Head of caudate nucleus (tissue), 42 donors: ENCODE results near the gene ACTN4.
A peak's percentile ranks its signal among the peaks of the same experiment; 100 is the strongest.

Experiments used
- DNase-seq, 42 donors: peaks; one replicate each; pipeline versions ENCODE4 v3.0.0 to v3.0.0-alpha.2; 2020 to 2021; ENCODE audit warnings: mixed read lengths in 7 of 42
- intact Hi-C: fragments of 100-400 bp; cut with DNase I; formaldehyde crosslinking; loops from one replicate; pipeline ENCODE4 v1.15.0; 2022

ACTN4 gene

DNA sequence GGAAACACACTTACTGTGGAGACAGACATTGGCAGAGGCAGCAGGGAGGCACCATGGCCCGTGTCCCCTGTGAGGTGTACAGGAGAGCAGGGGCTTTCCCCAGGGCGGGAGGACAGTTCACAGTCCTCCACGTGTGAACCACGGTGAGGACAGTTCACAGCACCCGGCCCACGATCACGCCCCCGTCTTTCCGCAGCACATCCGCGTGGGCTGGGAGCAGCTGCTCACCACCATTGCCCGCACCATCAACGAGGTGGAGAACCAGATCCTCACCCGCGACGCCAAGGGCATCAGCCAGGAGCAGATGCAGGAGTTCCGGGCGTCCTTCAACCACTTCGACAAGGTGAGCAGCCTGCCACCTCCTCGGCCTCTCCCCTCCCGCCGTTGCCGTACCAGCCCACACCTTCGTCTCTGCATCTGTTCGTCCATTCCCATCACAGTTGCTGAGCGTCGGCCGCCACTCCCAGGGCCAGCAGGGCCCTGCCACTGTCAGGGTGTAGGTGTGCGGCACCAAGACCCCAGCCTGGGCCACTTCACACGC, 79.4 kb downstream of the ACTN4 start:
- intact Hi-C loops: no loop called here
- DNase-seq: peak in 5 of 42 donors; percentile 41 to 62 (median 46)

DNA sequence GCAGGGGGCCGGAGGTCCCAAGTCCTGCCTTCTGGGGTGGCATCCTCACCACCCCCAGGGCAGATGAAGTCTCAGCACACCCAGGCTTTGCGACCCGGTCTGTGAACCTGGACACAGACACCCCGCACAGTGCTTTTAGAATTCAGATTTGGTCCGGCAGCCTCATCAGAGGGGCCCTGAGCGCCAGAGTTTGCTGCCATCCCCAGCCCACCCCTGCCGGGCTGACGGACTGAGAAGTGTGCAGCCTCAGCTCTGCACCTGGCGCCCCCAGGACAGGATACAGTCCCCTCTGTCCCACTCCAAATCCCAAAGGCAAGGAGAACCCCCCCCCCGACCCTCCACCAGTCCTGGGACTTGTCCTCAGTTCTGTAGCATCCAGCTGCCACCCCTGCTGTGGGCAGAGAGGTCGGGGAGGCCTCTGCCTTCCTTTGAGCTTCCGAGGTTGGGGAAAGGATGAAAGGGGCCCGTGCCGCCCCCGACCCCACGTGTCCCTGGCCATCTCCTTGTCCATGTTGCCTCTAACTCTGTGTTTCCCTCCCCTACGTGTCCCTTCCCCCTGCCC, 79.9 kb downstream of the ACTN4 start:
- intact Hi-C loops: no loop called here
- no peak for DNase-seq

DNA sequence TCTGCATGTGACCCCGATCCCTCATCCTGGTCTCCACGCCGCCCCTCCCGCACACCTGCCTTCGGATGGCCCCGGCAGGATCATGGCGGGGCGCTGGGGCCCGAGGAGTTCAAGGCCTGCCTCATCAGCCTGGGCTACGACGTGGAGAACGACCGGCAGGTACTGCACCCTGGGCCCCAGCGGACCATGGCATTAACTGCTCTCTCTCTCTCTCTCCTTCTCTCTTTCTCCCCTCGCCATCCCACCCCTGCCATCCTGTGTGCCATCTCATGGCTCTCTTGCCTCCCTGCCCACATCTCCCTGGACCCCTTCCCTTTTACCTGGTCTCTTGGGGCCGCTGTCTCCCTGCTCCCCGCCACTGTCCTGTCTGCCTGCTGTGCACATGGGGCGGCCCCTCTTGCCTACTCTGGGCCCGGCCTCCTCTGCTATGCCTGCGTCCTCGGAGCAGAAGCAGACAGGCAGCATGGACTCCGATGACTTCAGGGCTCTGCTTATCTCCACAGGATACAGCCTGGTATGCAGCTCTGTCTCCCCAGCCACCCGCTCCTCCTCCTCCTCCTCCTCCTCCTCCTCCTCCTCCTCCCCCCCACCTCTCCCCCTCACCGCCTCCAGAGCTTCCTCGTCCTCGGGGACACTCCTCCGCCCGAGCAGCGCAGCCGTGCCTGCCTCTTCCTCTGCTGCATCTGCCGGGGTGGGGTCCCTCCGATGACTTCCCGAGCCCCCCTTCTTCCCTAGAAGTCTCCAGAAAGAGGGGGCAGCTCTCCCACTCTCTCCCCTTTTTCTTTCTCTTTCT, 80.6 kb downstream of the ACTN4 start:
- intact Hi-C loops: no loop called here
- DNase-seq: peak in 1 of 42 donors; percentile 5

DNA sequence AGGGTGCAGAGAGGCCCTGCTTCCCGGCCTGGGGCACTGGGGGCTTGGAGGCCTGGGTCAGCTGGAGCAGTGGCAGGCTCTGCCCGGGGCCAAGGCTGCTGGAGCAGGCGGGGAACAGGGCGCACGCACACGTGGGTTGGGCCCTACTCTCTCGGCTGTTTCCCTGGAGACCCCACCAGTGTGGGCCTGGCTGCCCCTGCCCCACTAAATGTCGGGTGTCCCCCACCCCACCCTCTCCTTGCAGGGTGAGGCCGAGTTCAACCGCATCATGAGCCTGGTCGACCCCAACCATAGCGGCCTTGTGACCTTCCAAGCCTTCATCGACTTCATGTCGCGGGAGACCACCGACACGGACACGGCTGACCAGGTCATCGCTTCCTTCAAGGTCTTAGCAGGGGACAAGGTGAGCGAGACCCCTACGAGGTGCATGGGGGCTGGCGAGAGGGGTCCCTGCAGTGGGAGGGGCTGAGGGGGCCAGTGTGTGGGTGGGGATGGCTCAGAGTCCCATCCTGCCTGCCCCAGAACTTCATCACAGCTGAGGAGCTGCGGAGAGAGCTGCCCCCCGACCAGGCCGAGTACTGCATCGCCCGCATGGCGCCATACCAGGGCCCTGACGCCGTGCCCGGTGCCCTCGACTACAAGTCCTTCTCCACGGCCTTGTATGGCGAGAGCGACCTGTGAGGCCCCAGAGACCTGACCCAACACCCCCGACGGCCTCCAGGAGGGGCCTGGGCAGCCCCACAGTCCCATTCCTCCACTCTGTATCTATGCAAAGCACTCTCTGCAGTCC, 81.5 kb downstream of the ACTN4 start:
- DNase-seq: peak in 1 of 42 donors; percentile 5
- intact Hi-C loops: no loop called here

DNA sequence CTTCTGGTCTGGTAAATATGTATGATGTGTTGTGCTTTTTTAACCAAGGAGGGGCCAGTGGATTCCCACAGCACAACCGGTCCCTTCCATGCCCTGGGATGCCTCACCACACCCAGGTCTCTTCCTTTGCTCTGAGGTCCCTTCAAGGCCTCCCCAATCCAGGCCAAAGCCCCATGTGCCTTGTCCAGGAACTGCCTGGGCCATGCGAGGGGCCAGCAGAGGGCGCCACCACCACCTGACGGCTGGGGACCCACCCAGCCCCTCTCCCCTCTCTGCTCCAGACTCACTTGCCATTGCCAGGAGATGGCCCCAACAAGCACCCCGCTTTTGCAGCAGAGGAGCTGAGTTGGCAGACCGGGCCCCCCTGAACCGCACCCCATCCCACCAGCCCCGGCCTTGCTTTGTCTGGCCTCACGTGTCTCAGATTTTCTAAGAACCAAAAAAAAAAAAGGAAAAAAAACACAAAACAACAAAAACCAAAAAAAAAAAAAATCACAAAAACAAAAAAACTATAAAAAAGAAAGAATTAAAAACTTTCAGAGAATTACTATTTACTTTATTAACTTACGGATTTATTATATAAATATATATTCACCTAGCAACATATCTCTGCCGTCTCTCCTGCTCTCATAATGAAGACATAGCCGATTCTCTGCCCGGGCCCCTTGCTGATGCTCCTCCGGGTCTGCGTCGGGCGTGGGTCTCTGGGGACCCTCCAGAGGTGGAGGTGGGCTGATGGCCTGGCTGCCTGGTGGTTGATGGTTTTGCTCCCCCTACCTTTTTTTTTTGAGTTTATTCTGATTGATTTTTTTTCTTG, 82.4 kb downstream of the ACTN4 start:
- intact Hi-C loops: loop anchor here (5.0 kb wide), 1 partner anchor 102 kb away; the partner anchor contains the start of gene ECH1
- peak in 34 of 42 donors; percentile 38 to 84 (median 62) for DNase-seq

DNA sequence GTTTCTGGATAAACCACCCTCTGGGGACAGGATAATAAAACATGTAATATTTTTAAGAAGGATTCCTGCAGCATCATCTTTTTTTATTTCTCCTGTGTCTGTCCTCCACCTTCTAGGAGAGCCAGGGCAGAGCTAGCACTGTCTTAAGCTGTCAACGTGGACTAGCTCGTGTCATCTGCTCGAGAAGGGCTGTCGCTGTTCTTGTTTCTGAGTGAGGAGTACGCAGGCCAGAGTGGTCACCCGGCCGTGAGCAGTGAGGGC, 83.0 kb downstream of the ACTN4 start:
- intact Hi-C loops: loop anchor here (5.0 kb wide), 1 partner anchor 102 kb away; the partner anchor contains the start of gene ECH1
- DNase-seq: no peak

DNA sequence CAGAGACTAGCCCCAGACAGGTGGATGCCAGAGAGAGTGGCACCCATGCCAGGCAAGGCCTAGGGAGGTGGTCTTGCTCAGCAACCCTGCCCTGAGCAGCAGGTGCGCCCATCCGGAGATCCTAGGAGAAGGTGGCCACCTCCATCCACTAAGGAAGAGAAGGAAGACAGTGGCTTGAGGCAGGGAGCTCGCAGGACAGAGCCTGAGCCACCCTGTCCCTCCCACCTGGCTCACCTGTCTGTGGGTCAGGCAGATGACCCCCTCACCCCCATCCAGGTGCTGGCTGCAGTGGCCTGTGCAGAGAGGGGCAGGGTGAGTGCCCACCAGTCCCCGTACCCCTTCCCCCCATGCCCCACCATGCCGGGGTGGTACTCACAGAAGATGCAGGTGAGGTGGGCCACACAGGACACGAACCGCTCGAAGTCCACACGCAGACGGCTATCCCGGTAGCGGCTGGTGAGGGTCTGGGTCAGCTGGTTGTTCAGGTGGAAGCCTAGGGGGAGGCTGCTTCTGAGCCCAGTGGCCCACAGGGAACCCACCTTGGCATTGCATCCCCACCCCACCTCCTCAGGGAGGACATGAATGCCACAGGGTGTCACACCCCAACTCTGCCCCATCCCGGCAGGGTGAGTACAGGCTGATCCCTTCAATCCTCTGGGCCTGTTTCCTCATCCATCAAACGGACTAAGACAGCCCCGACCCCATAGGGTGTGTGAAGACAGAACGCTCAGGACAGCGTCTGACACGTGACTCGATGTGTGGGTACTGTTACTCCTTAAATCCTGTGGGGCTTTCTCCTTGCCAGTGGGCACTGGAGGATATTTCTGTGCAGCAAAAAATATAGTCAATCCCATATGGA, 83.5 kb downstream of the ACTN4 start:
- peak in 6 of 42 donors; percentile 5 to 40 (median 20) for DNase-seq
- intact Hi-C loops: loop anchor here (5.0 kb wide), 1 partner anchor 101 kb away; the partner anchor contains the start of gene ECH1

DNA sequence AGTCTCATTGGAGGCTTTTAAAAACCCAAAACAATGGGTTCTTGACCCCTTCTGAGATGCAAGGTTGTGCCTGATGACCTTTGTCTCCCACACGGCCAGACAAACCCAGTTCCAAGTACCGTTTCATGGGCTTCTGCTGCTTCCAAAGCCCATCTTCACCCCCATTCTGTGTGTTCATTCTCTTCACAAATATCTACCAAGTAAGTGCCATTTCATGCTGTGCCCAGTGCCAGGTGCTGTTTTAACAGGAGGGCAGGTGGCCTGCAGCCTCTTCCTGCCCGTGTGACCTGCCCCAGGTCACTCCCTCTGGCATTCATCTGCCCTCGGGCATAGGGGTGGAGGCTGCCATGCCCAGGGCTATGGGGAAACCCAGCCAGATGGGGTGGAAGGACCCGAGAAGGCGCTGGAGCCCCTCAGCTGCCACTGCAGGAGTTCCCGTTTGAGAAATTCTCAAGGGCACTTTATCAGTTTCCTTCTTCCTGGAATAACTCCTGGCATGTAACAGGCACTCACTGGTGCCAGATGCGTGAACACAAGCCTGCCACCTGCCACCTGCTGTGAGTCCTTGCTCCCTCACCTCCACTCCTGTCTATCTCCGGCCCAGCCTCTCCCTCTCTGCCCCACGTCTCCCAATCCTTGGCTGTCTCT, 84.3 kb downstream of the ACTN4 start:
- peak in 6 of 42 donors; percentile 7 to 39 (median 12) for DNase-seq
- intact Hi-C loops: loop anchor here (5.0 kb wide), 1 partner anchor 101 kb away; the partner anchor contains the start of gene ECH1

DNA sequence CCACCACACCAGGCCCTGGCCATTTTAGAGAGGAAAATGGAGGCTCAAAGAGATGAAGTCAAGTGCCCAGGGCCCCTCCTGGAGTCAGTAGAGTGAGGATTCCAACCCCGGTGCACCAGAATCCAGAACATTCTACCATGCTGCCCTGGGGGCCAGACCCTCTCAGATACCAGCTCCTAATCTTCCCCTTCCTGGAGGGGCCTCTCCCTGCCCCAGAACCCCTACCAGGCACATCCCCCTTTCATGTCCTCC, 85.7 kb downstream of the ACTN4 start:
- intact Hi-C loops: loop anchor here (5.0 kb wide), 1 partner anchor 99 kb away; the partner anchor contains the start of gene ECH1
- DNase-seq: peak in 1 of 42 donors; percentile 16

DNA sequence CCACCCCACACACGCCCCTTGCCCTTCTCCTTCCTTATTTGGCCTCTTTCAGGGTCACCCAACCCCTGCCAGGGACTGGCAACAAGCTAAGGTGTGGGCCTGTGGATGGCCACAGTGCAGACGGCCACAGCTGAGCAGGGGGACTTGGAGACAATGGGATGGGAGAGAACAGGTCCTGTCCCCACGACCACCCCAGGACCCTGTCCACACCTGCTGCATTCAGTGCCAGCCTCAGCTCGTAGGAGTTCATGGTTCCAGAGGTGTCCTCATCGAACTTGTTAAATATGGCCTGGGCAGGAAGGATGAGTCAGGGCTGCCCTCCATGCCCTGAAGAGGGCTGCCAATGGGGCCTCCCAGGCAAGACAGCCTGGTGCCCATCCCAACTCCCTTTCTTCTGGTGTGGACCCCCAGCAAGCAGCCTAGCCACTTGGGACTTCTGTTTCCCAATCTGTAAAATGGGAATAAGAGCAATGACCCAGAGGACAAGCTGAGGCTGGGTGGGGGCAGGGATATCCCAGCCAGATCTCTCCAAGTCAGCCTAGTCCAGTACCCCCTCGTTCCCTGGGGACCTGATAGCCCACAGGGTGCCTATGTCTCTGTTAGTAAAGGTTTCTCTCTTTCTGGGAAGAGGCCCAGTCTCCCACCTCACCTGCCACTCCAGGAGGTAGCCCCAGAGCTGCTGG, 86.2 kb downstream of the ACTN4 start:
- intact Hi-C loops: loop anchor here (5.0 kb wide), 1 partner anchor 99 kb away; the partner anchor contains the start of gene ECH1
- DNase-seq: no peak

DNA sequence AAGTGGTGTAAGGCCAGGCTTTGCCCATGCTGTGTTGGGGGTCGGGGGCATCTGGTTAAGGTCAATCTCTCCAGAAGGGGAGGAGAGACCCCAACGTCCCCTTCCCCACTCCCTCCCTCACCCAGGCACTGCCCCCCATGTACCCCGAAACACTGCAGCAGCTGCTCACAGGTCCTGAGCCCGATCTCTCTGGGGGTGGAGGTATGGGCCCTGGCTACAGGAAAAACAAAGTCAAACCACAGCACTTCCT, 86.7 kb downstream of the ACTN4 start:
- intact Hi-C loops: loop anchor here (5.0 kb wide), 1 partner anchor 98 kb away; the partner anchor contains the start of gene ECH1
- no peak for DNase-seq

DNA sequence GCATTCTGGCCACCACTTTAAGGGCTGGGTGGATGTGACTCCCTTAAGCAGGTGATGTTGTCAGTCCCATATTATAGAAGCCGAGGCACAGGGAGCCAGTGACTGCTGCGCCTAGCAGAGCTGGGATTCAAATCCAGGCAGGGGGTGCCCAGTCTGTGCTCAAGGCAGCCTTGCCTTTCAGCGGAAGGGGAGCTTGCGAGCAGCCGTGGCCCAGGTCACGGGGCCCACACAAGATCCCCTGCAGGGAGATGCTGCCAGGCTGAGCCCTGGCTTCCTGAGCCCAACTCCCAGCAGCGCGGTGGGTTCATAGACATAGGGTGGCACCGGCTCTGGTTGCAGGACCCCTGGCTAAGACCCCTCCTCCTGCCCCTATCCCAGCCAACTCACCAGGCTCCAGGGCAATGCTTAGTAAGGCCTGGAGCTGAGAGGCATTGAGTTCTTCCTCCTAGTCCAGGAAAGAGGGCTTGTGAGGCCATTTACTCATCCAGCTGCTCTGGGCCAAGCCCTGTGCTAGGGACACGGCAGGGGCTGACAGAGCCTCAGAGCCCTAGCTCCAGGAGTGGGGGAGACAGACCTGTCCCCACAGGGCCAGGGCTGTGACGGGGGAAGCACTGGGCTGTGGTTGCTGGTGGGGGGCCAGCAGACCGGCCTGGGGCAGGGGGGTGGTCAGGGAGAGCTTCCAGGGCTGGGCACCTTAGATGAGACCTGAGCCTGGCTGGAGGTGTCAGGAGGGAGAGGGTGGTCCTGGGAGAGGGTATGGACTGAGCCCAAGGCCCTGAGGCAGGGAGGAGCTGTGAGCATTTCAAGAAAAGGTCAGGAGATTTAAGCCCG, 87.2 kb downstream of the ACTN4 start:
- DNase-seq: peak in 2 of 42 donors; percentile 17 to 18
- intact Hi-C loops: loop anchor here (5.0 kb wide), 1 partner anchor 98 kb away; the partner anchor contains the start of gene ECH1

DNA sequence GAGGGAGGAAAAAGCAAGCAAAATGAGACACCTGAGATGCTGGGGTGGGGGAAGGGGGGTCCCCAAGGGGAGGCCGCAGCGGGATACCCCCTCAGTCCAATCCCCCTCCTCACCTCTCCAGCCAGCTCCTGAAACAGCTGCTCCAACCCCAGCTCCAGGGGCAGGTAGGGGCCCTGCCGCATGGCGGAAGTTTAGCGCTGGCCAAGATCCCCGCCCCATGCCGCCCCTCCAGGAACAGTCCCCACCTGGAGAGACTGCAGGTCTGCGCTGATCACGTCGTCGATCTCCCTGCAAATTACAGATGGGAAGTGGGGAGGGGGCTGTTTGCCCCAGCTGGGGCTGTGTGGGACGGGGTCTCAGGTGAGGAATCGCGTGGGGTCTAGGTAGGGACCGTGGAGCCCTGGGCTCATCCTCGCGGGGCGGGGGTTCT, 87.8 kb downstream of the ACTN4 start:
- peak in 2 of 42 donors; percentile 18 to 28 for DNase-seq
- intact Hi-C loops: no loop called here

DNA sequence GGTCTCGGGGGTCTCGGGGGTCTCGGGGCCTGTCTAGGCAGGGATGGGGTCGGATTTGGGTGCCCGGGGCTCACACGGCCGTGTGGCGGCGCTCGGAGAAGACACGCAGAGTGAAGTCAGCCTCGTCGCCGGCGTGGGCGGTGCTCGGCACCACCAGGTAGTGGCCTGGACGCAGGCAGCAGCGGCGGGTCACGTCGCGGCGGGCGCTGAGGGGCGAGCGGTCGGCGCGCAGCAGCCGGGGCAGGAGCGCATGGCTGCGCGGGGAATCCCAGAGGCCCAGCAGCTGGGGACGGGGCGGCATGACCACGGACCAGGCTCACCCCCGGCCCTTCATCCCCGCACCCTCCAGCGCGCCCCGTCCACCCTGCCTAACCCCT, 88.6 kb downstream of the ACTN4 start:
- DNase-seq: peak in 13 of 42 donors; percentile 30 to 72 (median 55)
- intact Hi-C loops: no loop called here

DNA sequence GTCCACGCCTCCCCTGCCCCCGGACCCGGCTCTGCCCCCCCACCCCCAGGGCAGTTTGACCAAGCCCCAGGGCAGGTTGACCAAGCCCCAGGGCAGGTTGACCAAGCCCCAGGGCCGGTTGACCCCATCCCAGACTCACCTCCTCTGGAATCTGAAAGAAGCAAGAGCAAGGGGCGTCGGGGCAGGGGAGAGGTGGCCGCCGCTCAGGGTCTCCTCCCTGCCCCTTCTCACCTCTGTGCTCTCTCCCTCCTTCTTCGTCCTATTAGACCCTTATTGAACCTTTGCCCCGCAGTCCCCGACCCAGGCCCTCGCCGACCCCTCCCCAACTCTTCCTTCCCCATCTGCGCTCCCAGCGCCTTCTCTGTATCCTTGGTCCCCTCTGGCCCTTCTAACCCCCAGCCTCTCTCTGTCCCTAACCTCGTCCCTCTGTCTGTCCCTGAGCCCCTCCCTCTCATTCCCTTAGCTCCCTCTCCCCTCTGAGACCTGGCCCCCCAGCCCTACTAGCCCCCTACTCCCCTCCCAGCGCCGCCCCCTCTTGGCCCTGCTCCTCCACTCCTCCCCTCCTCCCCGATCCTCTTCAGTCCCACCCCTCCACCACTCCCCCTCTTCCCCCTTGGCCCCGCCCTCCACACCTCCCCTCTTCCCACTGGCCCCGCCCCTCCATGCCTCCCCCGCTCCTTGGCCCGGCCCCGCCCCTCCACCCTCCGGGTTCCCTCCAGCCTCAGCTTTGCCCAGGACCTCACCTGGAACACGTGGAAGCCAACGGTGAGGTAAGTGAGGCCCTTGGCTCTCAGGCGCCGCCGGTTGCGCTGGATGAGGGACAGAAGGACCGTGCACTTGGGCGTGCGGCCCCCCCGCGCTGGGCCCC, 89.2 kb downstream of the ACTN4 start:
- intact Hi-C loops: no loop called here
- peak in 3 of 42 donors; percentile 16 to 47 (median 39) for DNase-seq
